ENCODE results near the gene M1AP.
A peak's percentile ranks its signal among the peaks of the same experiment; 100 is the strongest.

M1AP gene

DNA sequence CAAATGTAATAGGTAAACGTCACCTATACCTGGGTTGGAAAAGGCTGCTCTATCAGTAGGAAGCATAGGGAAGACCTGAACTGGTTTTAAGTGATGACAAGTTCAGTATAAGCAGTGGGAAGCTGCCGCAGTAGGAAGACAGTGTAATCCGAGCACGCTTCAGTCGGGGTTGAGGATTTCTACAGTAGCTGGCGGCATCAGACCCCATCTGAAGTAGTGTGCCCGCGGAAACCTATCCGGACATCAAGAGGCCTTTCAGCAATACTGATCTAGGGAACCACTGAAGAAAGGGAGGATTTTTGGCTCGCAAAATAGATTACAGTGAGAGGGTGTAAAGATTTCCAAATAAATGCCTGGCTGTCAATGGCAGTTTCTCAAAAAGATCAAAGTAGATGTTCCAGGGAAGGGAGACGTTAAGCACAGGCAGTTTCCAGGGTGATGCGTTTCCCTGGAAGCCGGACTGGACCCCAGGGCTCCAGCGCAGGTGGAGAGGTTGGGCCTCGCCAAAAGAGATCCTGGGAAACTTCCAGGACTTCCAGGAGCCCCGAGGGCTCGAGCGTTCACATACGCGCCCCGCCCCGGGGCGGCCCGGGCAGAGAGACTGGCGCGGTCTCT, 99.7 kb downstream of the M1AP start:
- DNase-seq (ENCODE audit: low read depth): no peak

DNA sequence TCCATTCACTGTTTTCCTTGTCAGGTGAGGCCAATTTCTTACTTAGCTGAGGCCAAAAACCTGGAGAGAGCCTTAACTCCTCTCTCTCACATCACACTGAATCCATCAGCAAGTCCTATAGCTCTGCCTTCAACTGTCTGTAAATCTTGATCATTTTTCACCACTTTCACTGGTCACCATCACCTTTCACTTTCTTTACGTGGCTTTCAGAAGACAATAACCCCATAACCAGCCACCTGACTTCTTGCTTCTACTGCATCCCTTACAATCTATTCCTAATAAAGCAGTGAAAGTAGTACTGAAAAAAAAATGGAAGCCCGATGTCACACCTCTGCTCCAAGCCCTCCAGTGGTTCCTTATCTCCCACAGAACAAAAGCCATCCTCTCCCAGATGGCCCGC, 102.1 kb downstream of the M1AP start:
- no peak for DNase-seq (ENCODE audit: low read depth)

DNA sequence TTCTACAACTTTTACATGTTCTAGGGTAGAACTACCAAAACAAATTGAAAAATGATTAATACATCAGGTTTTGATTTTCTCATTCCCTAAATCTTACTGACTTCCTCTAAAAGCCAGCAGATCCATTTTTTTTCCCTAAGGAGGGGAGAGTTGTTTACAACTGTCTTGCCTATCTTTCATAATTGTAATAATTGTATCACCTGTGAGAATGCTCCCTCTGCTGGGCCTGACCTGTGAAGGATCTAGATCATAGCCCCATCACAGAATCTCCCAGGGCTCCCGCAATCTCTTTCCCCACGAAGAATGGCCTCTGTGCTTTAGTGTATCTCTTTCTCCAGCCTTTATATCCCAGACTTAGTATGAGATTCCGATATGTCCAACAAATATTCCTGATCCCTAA, 103.5 kb downstream of the M1AP start:
- DNase-seq (ENCODE audit: low read depth): no peak

DNA sequence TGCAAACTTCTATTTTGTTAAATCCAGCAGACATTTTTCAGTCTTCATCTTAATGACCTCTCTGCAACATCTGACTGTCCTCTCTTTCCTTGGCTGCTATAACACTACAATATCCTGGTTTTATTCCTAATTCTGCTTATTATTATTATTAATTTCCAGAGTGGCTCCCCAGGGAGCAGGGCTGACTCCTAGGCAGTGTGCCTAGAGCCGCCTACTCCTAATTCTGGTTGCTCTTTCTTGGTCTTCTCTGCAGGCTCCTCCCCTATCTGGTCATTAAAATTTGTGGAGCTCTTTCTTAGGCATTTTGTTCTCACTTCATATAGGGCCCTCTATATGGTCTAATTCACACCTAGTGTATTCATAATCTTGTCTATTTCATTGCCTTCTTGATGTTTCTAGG, 105.2 kb downstream of the M1AP start:
- no peak for DNase-seq (ENCODE audit: low read depth)

DNA sequence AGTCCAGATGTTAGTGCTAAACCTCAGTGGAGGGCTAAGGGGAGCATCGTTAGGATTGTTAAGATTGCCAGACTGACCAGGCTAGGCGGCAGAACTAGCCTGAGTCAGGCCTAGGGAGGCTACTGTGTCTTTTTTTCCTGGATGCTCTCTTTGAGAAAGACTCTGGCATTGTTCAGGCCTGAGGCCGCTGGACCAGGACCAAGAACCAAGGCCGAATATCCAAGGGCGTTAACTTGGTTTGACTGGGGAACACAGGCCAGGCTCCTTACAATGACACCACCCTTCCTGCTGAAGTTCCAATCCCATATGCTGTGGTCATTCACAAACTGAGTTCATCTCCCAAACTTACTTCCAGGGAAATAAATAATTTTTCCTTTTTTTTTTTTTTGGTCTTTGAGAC, 107.8 kb downstream of the M1AP start:
- no peak for DNase-seq (ENCODE audit: low read depth)

DNA sequence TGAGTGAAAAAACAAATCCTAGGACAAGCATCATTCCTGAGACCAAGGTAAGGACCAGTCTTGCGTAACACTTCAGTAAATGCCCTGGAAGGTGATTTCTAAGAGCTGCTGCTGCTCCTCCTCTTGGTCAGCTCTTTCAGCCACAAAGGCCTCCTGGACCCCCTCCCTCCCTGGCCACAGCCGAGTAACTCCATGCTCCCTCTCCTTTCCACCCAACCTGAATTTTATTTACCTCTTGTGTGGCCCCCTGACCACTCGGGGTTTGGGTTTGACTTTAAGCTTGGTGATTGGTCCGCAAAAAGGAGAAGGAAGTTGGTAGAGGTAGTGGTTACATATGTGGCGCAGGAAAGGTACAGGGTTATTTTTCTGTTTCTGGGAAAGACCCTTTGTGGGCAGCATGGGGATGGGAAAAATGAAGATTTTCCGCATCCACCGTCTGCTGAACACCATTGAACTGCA, 109.2 kb downstream of the M1AP start:
- DNase-seq (ENCODE audit: low read depth): no peak

DNA sequence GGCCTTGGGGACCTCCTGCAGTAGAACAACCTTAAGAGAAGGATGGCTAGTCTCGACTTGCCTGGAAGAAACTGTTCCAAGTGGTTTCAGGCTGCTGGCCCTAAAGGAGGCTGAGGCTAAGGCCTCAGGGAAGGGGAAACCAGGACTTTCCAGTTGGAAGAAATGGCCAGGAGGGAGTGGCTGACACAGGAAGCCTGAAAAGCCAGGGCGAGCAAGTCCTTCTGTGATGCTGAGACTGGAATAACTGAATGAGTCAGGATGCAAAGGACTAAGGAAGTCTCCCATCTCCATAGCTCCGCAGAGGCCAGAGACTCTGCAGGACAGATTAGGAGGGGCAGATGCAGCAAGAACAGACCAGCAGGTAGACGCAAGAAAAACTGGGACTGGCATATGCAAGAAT, 111.0 kb downstream of the M1AP start:
- DNase-seq (ENCODE audit: low read depth): no peak

DNA sequence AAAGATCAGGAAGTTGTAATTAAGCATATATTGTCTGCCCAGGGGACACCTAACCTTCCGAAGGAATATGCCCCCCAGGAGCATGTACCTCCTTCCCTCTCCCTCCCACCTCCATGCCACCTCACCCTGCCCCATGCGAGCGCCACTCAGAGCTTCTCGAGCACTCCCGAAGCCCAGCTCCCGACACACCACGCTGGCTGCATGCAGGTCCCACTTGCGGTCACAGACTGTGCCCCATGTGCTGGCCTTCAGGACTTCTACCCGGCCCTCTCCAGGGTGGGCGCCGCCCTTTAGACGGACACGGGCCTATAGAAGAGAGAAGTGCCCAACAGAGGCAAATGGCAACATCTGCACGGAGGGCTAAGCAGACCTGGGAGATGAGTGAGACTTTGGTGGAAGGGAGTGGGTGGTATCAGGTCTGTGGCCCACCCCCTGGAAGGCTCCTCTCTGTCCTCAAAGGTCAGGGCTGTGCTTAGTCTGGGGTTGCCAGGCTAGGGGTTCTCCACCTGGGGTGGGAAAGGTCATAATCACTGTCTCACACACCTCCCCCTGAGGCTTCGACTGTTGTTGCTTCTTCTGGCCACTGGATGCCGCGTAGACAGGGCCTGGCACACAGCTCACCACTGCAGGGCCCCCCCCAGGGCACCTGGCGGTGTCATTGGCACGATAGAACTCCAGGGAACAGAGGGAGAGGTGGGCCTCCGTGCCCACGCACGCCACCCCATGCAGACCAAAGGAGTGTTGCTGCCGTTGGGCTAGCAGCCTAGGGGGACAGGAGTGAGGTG, 111.8 kb downstream of the M1AP start:
- DNase-seq (ENCODE audit: low read depth): no peak

DNA sequence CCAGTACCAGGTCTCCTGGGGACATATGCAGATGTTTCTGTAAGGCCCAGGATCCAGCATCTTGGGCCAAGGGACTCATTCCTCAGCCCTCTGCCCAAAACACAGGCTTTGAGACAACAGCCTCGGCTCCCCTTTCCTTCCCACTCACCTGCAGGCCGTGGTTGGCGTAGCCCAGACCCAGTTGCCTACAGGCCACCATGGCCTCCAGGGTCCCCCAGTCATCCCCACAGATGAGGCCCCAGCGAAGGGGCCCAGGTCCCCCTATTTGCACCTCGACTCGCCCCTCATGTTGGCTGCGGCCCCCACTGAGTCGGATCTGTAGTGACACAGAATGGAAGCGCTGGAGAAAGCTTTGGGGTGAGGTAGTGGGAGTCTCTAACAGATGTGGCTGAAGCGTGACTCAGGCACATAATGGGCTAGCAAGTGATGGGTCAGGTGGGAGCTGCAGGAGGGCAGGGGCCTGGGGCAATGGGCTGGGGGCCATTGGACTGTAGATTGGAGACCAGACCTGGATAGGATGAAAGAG, 112.6 kb downstream of the M1AP start:
- DNase-seq (ENCODE audit: low read depth): no peak

DNA sequence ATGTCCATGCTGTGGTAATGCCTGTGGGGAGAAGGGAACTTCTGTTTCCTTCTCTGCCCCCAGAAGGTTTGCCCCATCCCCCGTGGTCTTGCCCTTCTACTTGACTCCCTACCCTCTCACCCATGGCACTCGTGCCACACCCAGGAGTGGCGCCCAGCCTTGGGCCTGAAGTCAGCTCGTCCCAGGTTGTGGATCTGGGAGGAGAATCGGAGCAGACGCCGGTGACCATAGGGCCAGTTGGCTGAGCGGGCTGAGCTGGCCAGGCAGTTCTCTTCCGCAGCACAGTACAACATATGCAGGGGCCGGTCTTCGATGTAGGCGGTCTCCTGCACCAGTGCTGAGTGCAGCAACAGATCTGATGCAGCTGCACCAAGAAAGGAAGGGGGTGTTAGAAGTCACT, 113.7 kb downstream of the M1AP start:
- no peak for DNase-seq (ENCODE audit: low read depth)

DNA sequence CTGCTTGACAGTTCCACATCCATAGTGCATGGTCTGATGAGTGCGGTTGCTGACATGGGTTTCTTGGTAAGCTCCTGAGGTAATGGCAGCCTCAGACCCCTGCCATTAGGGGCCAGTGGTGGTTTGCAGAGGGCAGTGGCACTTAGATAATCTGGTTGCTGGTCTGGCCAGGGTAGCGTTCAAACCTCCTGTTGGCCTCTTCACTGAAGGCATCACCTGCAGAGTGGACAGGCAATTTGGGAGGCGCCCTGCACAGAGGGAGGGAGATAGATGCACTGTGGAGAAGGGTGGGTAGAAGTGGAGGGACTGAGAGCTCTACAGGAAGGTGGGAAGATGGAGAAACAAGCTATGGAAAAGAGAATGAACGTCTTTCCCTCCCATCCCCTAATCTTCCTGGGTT, 114.7 kb downstream of the M1AP start:
- no peak for DNase-seq (ENCODE audit: low read depth)

DNA sequence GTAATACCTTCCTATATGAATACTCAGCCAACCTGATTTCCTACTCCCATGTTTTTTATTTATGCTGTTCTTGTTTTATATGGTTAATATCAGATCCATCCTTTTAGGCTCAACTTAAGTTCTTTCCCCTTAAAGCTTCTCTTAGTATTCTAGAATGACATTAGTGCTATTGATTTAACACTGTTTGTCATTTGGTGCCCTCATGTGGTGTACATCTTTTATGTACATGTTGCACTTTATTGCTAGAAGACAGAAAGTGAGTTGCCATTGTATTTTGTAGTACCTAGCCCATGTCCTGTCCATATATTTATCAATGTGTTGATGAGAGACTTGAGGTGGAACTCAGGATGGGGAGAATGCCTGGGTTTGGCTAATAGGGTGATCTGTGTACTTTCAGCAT, 115.9 kb downstream of the M1AP start:
- peak; percentile 42 for DNase-seq (ENCODE audit: low read depth)

DNA sequence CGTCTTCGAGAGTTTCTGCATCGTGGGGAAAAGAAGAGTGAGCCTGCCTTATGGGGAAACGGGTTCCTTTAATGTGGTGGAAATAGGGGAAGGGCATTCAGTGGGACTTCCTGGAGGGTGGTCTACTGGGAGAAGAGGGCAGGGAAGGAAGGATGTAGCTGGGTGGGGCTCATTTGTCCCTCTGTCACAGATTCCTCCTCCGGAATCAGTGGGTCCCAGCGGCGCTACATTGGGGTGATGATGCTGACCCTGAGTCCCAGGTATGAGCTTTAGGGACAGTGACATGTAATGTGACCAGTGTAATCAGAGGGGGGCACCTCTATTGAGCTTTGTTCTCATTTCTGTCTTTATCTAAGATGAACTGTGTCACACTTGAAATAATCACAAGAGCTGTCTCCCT, 116.5 kb downstream of the M1AP start:
- no peak for DNase-seq (ENCODE audit: low read depth)

DNA sequence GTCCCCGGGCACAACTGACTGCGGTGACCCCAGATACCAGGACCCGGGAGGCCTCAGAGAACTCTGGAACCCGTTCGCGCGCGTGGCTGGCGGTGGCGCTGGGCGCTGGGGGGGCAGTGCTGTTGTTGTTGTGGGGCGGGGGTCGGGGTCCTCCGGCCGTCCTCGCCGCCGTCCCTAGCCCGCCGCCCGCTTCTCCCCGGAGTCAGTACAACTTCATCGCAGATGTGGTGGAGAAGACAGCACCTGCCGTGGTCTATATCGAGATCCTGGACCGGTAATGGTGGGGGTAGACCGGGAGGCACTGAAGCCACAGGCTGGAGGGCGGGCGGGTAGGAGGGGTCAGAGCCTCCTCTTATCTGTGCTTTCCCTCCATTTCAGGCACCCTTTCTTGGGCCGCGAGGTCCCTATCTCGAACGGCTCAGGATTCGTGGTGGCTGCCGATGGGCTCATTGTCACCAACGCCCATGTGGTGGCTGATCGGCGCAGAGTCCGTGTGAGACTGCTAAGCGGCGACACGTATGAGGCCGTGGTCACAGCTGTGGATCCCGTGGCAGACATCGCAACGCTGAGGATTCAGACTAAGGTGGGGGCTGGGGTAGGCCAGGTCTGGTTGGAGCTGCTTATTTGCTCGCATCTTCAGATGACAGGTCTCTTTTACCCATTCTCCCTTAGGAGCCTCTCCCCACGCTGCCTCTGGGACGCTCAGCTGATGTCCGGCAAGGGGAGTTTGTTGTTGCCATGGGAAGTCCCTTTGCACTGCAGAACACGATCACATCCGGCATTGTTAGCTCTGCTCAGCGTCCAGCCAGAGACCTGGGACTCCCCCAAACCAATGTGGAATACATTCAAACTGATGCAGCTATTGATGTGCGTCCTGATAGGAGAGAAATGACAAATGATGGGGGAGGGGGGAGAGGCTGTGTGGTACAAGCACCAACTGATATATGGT, 117.6 kb downstream of the M1AP start:
- peak; percentile 63 for DNase-seq (ENCODE audit: low read depth)

DNA sequence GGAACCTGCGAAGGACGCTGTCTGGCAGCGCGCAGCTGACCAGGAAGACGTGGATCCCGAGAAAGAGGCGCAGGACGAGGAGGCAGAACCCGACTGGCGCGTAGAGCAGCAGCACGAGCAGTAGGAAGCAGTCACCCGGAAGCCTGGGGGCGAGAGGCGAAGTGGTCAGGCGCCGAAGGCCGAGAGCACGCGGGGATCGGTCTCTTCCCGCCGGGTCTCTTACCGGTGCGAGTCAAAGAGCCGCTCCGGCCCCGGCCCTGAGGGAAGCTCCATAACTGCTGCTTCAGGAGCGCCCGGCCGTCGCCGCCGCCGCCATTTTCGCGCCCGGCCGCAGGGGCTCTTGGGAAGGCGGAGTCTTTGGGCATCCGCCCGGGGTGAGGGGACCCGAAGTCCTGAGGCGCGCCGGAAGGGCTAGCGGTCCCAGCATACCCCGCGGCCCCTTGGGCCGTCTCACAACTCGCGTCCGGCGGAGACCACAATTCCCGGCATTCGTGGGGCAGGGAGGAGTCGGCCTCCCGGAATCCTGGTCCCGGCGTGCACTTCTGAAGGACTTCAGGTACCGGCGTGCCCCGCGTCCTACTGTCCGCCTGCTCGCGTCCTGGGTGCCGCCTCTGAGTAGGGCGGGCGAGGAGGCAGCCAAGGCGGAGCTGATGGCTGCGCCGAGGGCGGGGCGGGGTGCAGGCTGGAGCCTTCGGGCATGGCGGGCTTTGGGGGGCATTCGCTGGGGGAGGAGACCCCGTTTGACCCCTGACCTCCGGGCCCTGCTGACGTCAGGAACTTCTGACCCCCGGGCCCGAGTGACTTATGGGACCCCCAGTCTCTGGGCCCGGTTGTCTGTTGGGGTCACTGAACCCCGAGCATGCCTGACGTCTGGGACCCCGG, 118.5 kb downstream of the M1AP start, which contains the start of the genes AUP1 and HTRA2:
TSS of gene AUP1 (minus strand) at position 350 of the 882 bp plus-strand sequence. CDS start at position 273, 77 bp downstream.
TSS of gene HTRA2 (plus strand) at position 577 of the 882 bp plus-strand sequence. CDS start at position 651, 74 bp downstream.
- DNase-seq (ENCODE audit: low read depth): peak; percentile 100

DNA sequence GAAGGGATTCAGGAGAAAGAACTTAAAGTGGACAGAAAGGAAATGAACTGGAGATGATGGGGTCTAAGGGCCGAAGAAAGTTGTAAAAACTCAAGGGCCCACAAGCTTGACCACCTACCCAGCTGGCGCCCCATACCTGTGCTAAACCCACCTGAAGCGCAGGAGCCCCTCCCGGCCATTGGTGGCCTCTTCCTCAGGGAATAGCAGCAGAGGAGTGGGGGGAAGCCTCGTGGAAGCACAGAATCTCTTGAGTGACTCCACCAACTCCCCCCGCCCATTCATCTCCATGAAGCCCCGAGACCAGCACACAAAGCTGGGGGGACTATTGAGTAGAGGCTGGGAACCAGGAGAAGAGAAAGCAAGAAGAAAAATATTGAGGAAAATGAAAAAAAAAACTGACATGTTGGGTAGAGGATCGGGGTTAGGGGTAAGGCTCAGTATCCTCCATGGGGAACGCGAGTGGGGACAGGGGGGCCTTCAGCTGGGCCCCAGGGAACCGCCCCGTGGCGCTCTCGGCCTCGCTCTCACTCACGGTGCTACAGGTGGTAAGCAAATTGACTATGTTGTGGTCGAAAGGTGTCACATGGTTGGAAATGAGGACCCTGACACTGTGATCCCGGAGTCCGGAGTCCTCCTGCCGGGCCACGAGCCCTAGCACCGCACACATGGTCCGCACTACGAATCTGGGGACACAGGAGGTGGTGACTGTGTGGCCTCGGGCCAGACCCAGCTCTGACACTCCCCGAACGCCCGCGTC, 119.4 kb downstream of the M1AP start:
- no peak for DNase-seq (ENCODE audit: low read depth)

DNA sequence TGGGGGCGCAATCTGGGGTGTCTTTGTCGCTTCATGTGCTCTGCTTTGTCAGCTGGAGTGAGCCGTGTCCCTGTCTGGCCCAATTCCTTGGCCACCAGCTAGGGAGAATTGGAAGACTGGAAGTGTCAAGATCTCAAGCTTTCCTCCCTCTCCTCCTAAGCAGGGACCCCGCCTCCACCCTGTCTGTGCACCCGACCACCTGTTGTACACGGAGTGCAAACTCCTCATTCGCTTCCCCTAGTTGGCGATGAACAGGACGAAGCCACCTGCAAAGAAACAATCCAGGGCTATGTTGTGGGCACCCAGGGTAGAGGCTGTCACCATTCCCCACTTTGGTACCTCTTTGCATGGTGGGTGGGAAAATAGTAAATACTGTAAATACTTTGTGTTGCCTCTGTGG, 120.4 kb downstream of the M1AP start:
- no peak for DNase-seq (ENCODE audit: low read depth)

DNA sequence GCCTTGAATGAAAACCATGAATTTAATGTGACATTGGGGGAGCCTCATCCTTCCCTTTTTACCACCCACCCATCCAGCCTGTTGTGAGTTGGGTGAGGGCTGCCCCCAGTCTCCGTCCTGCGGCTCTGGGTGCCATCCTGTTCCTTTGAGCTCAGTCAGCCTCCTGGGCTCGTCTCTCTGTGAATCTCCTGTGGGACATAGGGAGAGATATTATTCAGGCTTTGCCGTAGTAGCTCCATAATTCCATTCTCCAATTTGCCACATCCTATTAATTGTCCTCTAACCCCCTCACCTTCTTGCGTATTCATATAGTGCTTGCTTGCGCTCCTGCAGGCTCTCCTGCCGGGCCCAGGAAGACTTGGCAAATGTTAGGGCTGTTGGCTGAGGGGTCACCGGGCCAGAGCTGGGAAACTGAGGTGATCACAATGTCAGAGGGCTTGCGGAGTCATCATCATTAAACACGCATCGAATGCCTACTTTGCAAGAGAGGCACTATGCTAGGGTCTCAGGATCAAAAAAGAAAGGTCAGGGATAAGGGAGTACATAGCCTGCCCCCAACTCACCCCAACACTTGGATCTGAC, 121.4 kb downstream of the M1AP start:
- no peak for DNase-seq (ENCODE audit: low read depth)

DNA sequence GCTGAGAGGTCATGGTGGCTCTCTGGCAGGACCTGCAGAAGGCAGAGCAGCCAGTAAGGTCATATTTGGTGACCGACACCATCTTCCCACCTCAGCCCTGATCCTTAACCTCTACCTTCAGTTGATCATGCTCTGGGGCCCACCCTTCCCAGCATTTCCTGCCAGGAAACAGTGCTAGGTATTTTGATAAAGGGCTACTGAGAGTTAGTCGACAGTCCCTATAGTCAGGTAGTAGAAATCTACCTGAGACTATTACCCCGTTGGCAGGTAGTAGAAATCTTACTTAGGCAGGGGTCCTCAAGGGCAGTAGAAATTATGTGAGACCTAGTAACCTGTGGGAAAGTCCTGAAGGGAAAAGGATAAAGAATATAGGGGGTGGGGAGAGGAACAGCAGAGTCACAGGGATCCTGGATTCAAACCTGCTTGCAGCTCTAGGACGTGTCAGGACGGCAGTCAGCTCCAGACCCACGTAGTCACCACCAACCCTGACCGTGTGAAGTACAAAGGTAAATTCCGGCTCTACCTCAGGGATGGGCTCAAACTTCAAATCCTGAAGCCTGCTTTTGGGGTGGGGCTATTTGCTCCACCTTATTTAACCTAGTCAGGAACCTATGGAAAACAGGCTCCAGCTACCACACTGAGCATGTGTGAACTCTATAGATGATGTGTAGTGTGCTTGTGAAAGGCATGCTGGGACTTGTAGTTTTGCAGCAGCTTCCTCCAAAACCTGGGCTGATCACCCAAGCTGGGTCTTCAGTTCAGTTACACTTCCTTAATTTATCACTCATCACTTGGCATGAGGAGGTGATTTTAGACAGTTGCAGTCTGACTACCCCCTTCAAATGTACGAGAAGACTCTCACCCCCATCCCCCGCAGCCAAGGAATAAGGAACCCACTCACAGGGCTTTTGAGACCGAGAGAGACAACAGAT, 122.1 kb downstream of the M1AP start, which contains the start of gene DQX1:
TSS of gene DQX1 (minus strand) at position 515 of the 932 bp plus-strand sequence. CDS start at position 13, 502 bp downstream.
- DNase-seq (ENCODE audit: low read depth): peak; percentile 33

Measured in iris pigment epithelial cell (primary cell).